CD14-positive monocyte (primary cell): Measurements from ENCODE around the gene IL4R. TPM values are rescaled to one million over a fixed set of nuclear protein-coding genes. Genes with fewer than 3 reads are reported as not detected.
A peak's percentile ranks its signal among the peaks of the same experiment; 100 is the strongest.

Source experiments
- DNase-seq, 3 donors: peaks; one replicate each; pipeline ENCODE4 v3.0.0-alpha.2; 2011 to 2022
- H2AFZ ChIP-seq: 2 replicates; pipeline ENCODE4 v1.6.0; 2012; ENCODE audit warnings: mild to moderate bottlenecking, low read depth, low read length, inconsistent platforms; ENCODE audit not compliant: insufficient read depth, poor library complexity, severe bottlenecking
- H3K27ac ChIP-seq, 2 donors: 1 replicate in 1 of 2; 2 replicates in 1 of 2; pipeline ENCODE4 v1.5.1; 2012 to 2013; ENCODE audit warnings: low read length in 2 of 2, control low read depth in 1 of 2, inconsistent platforms in 1 of 2, low read depth in 1 of 2, mild to moderate bottlenecking in 1 of 2
- H3K27me3 ChIP-seq, 2 donors: one replicate each; pipeline versions ENCODE4 v1.6.0 to v1.6.1; 2011 to 2013; ENCODE audit warnings: low read length in 2 of 2; ENCODE audit not compliant: control insufficient read depth in 2 of 2, insufficient read depth in 2 of 2
- H3K36me3 ChIP-seq, 2 donors: replicated peaks in 1 of 2; 1 replicate in 1 of 2; 2 replicates in 1 of 2; pipeline versions ENCODE4 v1.5.1 to v1.6.1; 2012 to 2013; ENCODE audit warnings: low read length in 2 of 2, control low read depth in 1 of 2, inconsistent platforms in 1 of 2, mild to moderate bottlenecking in 1 of 2; ENCODE audit not compliant: insufficient read depth in 2 of 2, control insufficient read depth in 1 of 2
- H3K4me1 ChIP-seq, 2 donors: 1 replicate in 1 of 2; 2 replicates in 1 of 2; pipeline versions ENCODE4 v1.5.1 to v1.6.1; 2012 to 2013; ENCODE audit warnings: low read length in 2 of 2, control low read depth in 1 of 2, inconsistent platforms in 1 of 2, mild to moderate bottlenecking in 1 of 2, moderate library complexity in 1 of 2; ENCODE audit not compliant: insufficient read depth in 2 of 2, control insufficient read depth in 1 of 2
- H3K4me2 ChIP-seq: replicated peaks from 2 replicates; pipeline ENCODE3; 2012; ENCODE audit warnings: low read length, moderate library complexity, mild to moderate bottlenecking; ENCODE audit not compliant: poor library complexity, severe bottlenecking; ENCODE audit errors: extremely low read depth
- H3K4me3 ChIP-seq, 3 experiments: fragments of 200-600 bp in 1 of 3; sonication (generic) in 1 of 3; replicated peaks in 1 of 3; 1 replicate in 2 of 3; 2 replicates in 1 of 3; pipeline ENCODE4 v1.5.1; 2011 to 2013; ENCODE audit warnings: low read length in 3 of 3, mild to moderate bottlenecking in 3 of 3, control low read depth in 2 of 3, low read depth in 2 of 3, inconsistent platforms in 1 of 3, moderate library complexity in 1 of 3
- H3K79me2 ChIP-seq: 2 replicates; pipeline ENCODE4 v1.6.0; 2012; ENCODE audit warnings: mild to moderate bottlenecking, control low read depth, inconsistent platforms, low read length, moderate library complexity; ENCODE audit not compliant: insufficient read depth
- H3K9ac ChIP-seq: 2 replicates; pipeline ENCODE4 v1.6.0; 2017; ENCODE audit warnings: low read length, mild to moderate bottlenecking; ENCODE audit not compliant: insufficient read depth, poor library complexity, severe bottlenecking
- H3K9me3 ChIP-seq, 2 donors: replicated peaks in 1 of 2; 1 replicate in 1 of 2; 2 replicates in 1 of 2; pipeline versions ENCODE4 v1.5.1 to v1.6.1; 2012 to 2013; ENCODE audit warnings: low read length in 2 of 2, control low read depth in 1 of 2; ENCODE audit not compliant: control insufficient read depth in 1 of 2, insufficient read depth in 1 of 2
- H4K20me1 ChIP-seq: 2 replicates; pipeline ENCODE4 v1.6.0; 2012; ENCODE audit warnings: mild to moderate bottlenecking, low read length, control low read depth, moderate library complexity; ENCODE audit not compliant: insufficient read depth
- H3K27ac Mint-ChIP-seq, 7 donors: one replicate each; pipeline ENCODE4 v1.8.0; 2020; ENCODE audit warnings: mild to moderate bottlenecking in 7 of 7, mixed read lengths in 7 of 7, moderate library complexity in 6 of 7, inconsistent platforms in 2 of 7
- H3K27me3 Mint-ChIP-seq, 3 donors: one replicate each; pipeline ENCODE4 v1.8.0; 2021 to 2022; ENCODE audit warnings: low read depth in 3 of 3, mild to moderate bottlenecking in 3 of 3, mixed read lengths in 3 of 3, moderate library complexity in 3 of 3, inconsistent platforms in 1 of 3
- H3K36me3 Mint-ChIP-seq, 2 donors: one replicate each; pipeline ENCODE4 v1.8.0; 2020; ENCODE audit warnings: mixed read lengths in 2 of 2, inconsistent platforms in 1 of 2, mild to moderate bottlenecking in 1 of 2
- H3K4me1 Mint-ChIP-seq: one replicate; pipeline ENCODE4 v1.8.0; 2020; ENCODE audit warnings: mild to moderate bottlenecking, mixed read lengths
- H3K4me3 Mint-ChIP-seq, 2 donors: one replicate each; pipeline ENCODE4 v1.8.0; 2020; ENCODE audit warnings: mild to moderate bottlenecking in 2 of 2, mixed read lengths in 2 of 2, moderate library complexity in 1 of 2
- H3K9me3 Mint-ChIP-seq, 7 donors: one replicate each; pipeline ENCODE4 v1.8.0; 2020 to 2022; ENCODE audit warnings: mixed read lengths in 7 of 7, mild to moderate bottlenecking in 6 of 7, moderate library complexity in 6 of 7, inconsistent platforms in 2 of 7
- whole genome bisulfite sequencing: methylation state at CpG from one replicate; pipeline ENCODE4 v1.1.5; 2013; ENCODE audit warnings: missing lambda C conversion rate; ENCODE audit not compliant: insufficient coverage; 5-methylcytosine and 5-hydroxymethylcytosine counted together
- intact Hi-C, 2 donors: fragments of 100-400 bp; cut with micrococcal nuclease; formaldehyde crosslinking; loops; one replicate each; pipeline versions ENCODE4 v1.15.0 to v1.15.1; 2023
- polyA plus RNA-seq, 3 donors: library from polyadenylated mRNA; depleted of rRNA in 1 of 3; unstranded in 2 of 3; stranded (reverse) in 1 of 3; fragments of 300-500 nt in 2 of 3; fragments of >200 nt in 1 of 3; fragmentation: Illumina TruSeq in 2 of 3; gene quantifications; 1 replicate in 2 of 3; 2 replicates in 1 of 3; pipeline ENCODE4 v1.2.3, GENCODE V29; 2012 to 2021
- TF ChIP-seq, protein P1 (sequence below): fragments of 200-600 bp; IDR thresholded peaks from one replicate; pipeline ENCODE4 v1.8.0; 2022; ENCODE audit warnings: antibody characterized with exemption, mild to moderate bottlenecking

The IL4R gene
- polyA plus RNA-seq, 3 donors = 25.1 to 80.4 (median 35.6) TPM

DNA sequence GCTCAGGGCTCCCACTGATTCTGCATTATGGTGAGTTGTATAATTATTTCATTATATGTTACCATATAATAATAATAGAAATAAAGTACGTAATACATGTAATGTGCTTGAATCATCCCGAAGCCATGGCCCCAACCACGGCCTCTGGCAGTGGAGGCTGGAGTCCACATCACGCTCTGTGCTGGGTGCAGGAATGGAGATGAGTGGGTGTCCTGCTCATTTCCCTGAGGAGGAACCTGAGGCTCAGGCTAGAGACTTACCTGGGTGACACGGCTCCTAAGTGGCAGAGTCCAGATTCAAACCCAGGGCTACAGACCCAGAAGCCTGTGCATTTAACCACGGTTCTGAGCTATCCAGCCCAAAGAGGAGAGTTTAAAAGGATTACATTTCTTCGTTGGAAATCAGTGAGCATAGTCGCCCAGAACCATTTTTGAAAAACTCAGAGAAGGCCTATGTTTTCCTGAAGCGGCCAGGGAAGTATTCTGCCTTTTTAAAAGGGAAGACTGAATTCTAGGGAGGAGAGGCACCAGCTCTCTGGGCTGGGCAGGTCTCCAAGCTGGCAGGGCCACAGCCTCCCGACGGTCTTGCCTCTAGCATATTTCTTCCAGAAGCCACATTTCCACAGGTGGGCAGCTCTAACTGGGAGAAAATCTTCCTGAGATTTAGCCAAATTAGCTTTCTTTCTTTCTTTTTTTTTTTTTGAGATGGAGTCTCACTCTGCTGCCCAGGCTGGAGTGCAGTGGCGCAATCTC, 6.7 kb downstream of the IL4R start:
- peaks cover 66 to 95% of the 10 kb centered on the region in 2 donors for H3K4me1 ChIP-seq
- H3K79me2 ChIP-seq = peaks cover 99% of the 10 kb centered on the region
- peaks cover 0 to 1% (median 0%) of the 10 kb centered on the region in 3 donors for H3K27me3 Mint-ChIP-seq
- peaks cover 24 to 36% of the 10 kb centered on the region in 2 donors for H3K36me3 Mint-ChIP-seq
- peaks cover 0 to 4% of the 10 kb centered on the region in 2 donors for H3K36me3 ChIP-seq
- H4K20me1 ChIP-seq = peaks cover 83% of the 10 kb centered on the region
- TF ChIP-seq, protein P1, sequence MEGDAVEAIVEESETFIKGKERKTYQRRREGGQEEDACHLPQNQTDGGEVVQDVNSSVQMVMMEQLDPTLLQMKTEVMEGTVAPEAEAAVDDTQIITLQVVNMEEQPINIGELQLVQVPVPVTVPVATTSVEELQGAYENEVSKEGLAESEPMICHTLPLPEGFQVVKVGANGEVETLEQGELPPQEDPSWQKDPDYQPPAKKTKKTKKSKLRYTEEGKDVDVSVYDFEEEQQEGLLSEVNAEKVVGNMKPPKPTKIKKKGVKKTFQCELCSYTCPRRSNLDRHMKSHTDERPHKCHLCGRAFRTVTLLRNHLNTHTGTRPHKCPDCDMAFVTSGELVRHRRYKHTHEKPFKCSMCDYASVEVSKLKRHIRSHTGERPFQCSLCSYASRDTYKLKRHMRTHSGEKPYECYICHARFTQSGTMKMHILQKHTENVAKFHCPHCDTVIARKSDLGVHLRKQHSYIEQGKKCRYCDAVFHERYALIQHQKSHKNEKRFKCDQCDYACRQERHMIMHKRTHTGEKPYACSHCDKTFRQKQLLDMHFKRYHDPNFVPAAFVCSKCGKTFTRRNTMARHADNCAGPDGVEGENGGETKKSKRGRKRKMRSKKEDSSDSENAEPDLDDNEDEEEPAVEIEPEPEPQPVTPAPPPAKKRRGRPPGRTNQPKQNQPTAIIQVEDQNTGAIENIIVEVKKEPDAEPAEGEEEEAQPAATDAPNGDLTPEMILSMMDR = no peak
- peak overlapping the region in 1 of 2 donors; percentile 24 for H3K4me3 Mint-ChIP-seq
- peak overlapping the region in 1 of 3 experiments; percentile 28 for H3K4me3 ChIP-seq
- 98% methylated on average over 7 of the region's 12 CpGs for WGBS
- DNase-seq = no peak
- H3K4me1 Mint-ChIP-seq = peaks cover 95% of the 10 kb centered on the region
- H3K4me2 ChIP-seq = no peak overlapping the region
- no peaks in the 10 kb centered on the region for H3K27me3 ChIP-seq
- peaks cover 0 to 2% (median 0%) of the 10 kb centered on the region in 7 donors for H3K9me3 Mint-ChIP-seq
- H3K27ac ChIP-seq = peak overlapping the region; percentile 57 to 75
- intact Hi-C loops = loop anchor here in 1 of 2 donors (10.0 kb wide), 1 partner anchor 84 kb away; the partner anchor contains the start of gene IL21R
- H3K27ac Mint-ChIP-seq = peak overlapping the region in 5 of 7 donors; percentile 74 to 87 (median 79)
- no peaks in the 10 kb centered on the region for H3K9me3 ChIP-seq
- H2AFZ ChIP-seq = no peak overlapping the region
- H3K9ac ChIP-seq = no peak overlapping the region

DNA sequence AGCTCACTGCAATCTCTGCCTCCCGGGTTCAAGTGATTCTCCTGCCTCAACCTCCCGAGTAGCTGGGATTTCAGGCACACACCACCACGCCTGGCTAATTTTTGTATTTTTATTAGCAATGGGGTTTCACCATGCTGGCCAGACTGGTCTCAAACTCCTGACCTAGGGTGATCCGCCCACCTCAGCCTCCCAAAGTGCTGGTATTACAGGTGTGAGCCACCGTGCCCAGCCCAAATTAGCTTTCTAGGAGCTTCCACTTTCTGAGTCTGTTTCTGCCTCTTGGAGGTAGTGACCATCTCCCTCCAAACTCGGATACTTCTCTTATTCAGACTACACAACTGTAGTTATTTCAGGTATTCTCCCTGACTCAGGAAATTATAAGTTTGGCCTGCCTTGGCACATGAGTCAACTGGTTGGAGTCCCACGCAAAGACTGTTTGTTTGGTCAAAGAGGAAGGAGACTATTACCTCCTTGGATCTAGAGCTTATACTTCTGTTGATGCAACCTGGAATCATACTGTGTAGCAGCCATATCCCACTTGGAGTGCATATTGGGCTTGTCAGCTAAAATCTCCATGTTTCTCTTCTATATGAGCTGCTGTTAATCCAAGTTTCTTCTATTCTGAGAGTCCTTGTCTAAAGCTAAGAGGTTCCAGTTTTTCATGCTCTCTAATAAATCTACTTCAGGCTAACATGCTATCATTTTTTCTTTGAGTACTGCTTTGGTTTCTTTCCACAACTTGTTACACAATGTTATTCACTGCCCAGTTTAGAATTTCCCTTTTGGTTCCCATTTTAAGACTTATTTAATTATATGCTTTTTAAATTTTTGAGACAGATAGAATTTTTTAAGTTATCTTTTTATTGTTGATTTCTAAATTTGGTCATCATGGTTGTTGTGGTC, 7.5 kb downstream of the IL4R start:
- H3K27me3 Mint-ChIP-seq = peaks cover 0 to 3% (median 0%) of the 10 kb centered on the region in 3 donors
- Histone ChIP-seq H3K4me3 (no peak overlapping the region), H3K27me3 (no peaks in the 10 kb centered on the region), H3K4me1 (peaks cover 66 to 95% of the 10 kb centered on the region in 2 donors), H3K79me2 (peaks cover 99% of the 10 kb centered on the region), H3K9ac (no peak overlapping the region), H4K20me1 (peaks cover 75% of the 10 kb centered on the region), H3K27ac (peak overlapping the region; percentile 57 to 75), H3K36me3 (peaks cover 0 to 4% of the 10 kb centered on the region in 2 donors), H3K9me3 (no peaks in the 10 kb centered on the region), H3K4me2 (peak overlapping the region; percentile 7), H2AFZ (no peak overlapping the region)
- H3K4me3 Mint-ChIP-seq = peak overlapping the region; percentile 24 to 39
- peak overlapping the region; percentile 62 to 87 (median 79) for H3K27ac Mint-ChIP-seq
- WGBS = 17% methylated on average over 1 of the region's 7 CpGs
- intact Hi-C loops = loop anchor here in 1 of 2 donors (10.0 kb wide), 1 partner anchor 84 kb away; the partner anchor contains the start of gene IL21R
- DNase-seq = peak; percentile 57 to 81 (median 76)
- H3K36me3 Mint-ChIP-seq = peaks cover 30 to 40% of the 10 kb centered on the region in 2 donors
- H3K9me3 Mint-ChIP-seq = peaks cover 0 to 4% (median 0%) of the 10 kb centered on the region in 7 donors
- peaks cover 94% of the 10 kb centered on the region for H3K4me1 Mint-ChIP-seq
- TF ChIP-seq, protein P1 = no peak
